Right lobe of liver (tissue), 6 donors: ENCODE data around the gene ARHGAP11A. TPM values are rescaled to one million over a fixed set of nuclear protein-coding genes. Genes with fewer than 3 reads are reported as not detected.

Experiments
- ATAC-seq, 4 donors: fragments of 200-7000 bp; cut with Tn5 transposase; one replicate each; pipeline ENCODE4 v1.9.1; 2020; ENCODE audit warnings: mild to moderate bottlenecking in 4 of 4, moderate library complexity in 4 of 4
- DNase-seq, 3 donors: peaks; one replicate each; pipeline ENCODE4 v3.0.0-alpha.2; 2020
- H3K27ac ChIP-seq, 3 donors: fragments of 200-600 bp; one replicate each; pipeline ENCODE4 v1.8.0; 2022
- H3K27me3 ChIP-seq, 2 donors: fragments of 200-600 bp; one replicate each; pipeline ENCODE4 v1.8.0; 2022
- H3K36me3 ChIP-seq, 4 donors: fragments of 200-600 bp; sonication (generic) in 1 of 4; one replicate each; pipeline versions ENCODE4 v1.5.1 to v1.8.0; 2017 to 2022; ENCODE audit warnings: control low read depth in 1 of 4
- H3K4me1 ChIP-seq, 4 donors: fragments of 200-600 bp; sonication (generic) in 1 of 4; one replicate each; pipeline versions ENCODE4 v1.5.1 to v1.8.0; 2017 to 2022; ENCODE audit warnings: control low read depth in 1 of 4
- H3K4me3 ChIP-seq, 3 donors: fragments of 200-600 bp; one replicate each; pipeline ENCODE4 v1.8.0; 2022
- H3K9me3 ChIP-seq, 4 donors: fragments of 200-600 bp; sonication (generic) in 1 of 4; one replicate each; pipeline versions ENCODE4 v1.5.1 to v1.8.0; 2017 to 2022; ENCODE audit warnings: control low read depth in 1 of 4
- POLR2A ChIP-seq: fragments of 450-650 bp; IDR thresholded peaks from one replicate; pipeline ENCODE4 v1.6.1; 2017; ENCODE audit warnings: antibody characterized with exemption, mild to moderate bottlenecking
- WGBS: methylation state at CpG from one replicate; pipeline ENCODE4 v1.1.6; 2018; ENCODE audit warnings: low coverage, low lambda C conversion rate; ENCODE audit not compliant: insufficient coverage; ENCODE audit errors: missing lambda C conversion rate; 5-methylcytosine and 5-hydroxymethylcytosine counted together
- intact Hi-C, 2 donors: fragments of 100-400 bp; cut with DNase I; formaldehyde crosslinking; loops; one replicate each; pipeline versions ENCODE4 v1.11.2 to v1.14.1; 2022
- total RNA-seq, 6 experiments: library from RNA; depleted of rRNA in 2 of 6; stranded (reverse); fragments of >200 nt in 2 of 6; fragmentation: NEBNext Ultra II Directional in 3 of 6; extraction: Animal tissue kit (Norgen Biotek cat#: 25700) in 3 of 6; gene quantifications; one replicate each; pipeline versions ENCODE4 v1.1.0 to v1.2.4, GENCODE V29; 2016 to 2023
- TF ChIP-seq, protein P1 (sequence below), 4 donors: fragments of 200-600 bp in 3 of 4; fragments of 450-650 bp in 1 of 4; IDR thresholded peaks; one replicate each; pipeline versions ENCODE4 v1.5.1 to v1.8.0; 2016 to 2022; ENCODE audit warnings: antibody characterized with exemption in 4 of 4, mild to moderate bottlenecking in 2 of 4
- donor health status: DM: no; HTN: yes; CAD: no.
- donor health status: DM: no; HTN: no; CAD: no.
- donor health status: DM: no; HTN: no; CAD: no.
- donor health status: DM: no; HTN: yes; CAD: no.
- donor health status: DM: no; HTN: yes; CAD: no.

ARHGAP11A gene
- total RNA-seq, 6 experiments from 2014 or later = 0.51 to 3.3 (median 1.6) TPM

- no peak overlapping the region for H3K4me3 ChIP-seq
- H3K27me3 ChIP-seq = no peaks in the 10 kb centered on the region
- no peaks in the 10 kb centered on the region for H3K9me3 ChIP-seq
- TF ChIP-seq, protein P1, sequence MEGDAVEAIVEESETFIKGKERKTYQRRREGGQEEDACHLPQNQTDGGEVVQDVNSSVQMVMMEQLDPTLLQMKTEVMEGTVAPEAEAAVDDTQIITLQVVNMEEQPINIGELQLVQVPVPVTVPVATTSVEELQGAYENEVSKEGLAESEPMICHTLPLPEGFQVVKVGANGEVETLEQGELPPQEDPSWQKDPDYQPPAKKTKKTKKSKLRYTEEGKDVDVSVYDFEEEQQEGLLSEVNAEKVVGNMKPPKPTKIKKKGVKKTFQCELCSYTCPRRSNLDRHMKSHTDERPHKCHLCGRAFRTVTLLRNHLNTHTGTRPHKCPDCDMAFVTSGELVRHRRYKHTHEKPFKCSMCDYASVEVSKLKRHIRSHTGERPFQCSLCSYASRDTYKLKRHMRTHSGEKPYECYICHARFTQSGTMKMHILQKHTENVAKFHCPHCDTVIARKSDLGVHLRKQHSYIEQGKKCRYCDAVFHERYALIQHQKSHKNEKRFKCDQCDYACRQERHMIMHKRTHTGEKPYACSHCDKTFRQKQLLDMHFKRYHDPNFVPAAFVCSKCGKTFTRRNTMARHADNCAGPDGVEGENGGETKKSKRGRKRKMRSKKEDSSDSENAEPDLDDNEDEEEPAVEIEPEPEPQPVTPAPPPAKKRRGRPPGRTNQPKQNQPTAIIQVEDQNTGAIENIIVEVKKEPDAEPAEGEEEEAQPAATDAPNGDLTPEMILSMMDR (IDR thresholded peaks at IDR 0.05) = no peak
- no peak for TF ChIP-seq POLR2A
- H3K36me3 ChIP-seq = no peaks in the 10 kb centered on the region
- WGBS = 45% methylated on average over 3 of the region's 3 CpGs
- peak in 3 of 4 donors; percentile 30 to 56 (median 44) for ATAC-seq
- no peak for DNase-seq
- intact Hi-C loops = no loop called here
- H3K27ac ChIP-seq = no peak overlapping the region
- H3K4me1 ChIP-seq = peaks cover 0 to 15% (median 2%) of the 10 kb centered on the region in 4 donors
These were observed 55.3 kb downstream of the ARHGAP11A start for GRCh38 chr15:32670623-32671022.

DNA sequence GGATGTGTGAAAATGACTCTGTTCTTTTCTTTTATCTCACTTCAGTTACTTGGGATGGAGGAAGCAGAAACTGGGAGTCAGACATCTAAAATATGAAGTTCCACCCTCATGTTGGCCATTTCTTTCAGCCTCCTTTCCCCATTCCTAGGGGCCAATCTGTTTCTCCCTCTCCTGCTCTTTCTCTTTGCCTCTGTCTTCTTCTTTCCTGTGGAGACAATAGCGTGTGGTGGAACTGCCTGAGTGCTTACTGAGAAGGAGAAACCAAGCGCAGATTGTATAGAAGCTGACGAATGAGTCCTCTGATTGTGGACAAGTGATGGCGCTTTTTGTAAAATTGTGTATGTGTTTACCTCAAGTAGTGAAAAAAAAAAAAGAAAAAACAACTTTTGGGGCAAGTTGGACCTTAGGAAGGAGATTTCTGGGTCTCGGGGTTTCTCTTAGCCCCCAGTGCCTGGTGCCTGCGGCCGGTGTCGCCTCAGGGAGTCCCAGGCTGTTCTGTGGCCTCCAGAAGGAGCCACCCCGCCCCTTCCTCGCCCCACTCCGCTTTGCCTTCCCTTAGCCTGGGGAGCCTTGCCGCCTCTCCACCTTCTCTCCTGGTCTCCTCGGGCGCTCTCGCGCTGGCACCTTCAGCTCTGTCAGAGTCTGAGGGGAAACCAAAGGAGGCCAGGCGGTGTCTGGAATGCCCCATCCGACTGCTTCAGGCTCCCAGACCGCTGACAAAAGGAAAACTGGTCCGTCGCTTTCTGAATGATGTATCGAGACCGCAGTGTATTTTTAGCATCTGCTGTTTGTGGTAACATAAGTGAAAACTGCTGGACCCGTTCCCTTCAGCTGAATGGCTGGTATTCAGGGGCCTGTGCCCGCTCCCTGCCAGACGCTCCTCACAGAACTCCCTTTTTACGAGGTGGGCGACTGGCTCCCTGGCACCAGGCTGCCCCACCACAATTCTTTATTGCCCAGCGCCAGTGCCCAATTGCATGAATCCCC lies 56.3 kb downstream of the ARHGAP11A start:
- no peaks in the 10 kb centered on the region for H3K9me3 ChIP-seq
- H3K4me3 ChIP-seq = no peak overlapping the region
- H3K27ac ChIP-seq = no peak overlapping the region
- TF ChIP-seq, protein P1 (IDR thresholded peaks at IDR 0.05) = no peak
- no peak for TF ChIP-seq POLR2A
- WGBS = 91% methylated on average over 18 of the region's 29 CpGs
- intact Hi-C loops = no loop called here
- peaks cover 0 to 23% (median 6%) of the 10 kb centered on the region in 4 donors for H3K4me1 ChIP-seq
- no peak for DNase-seq
- ATAC-seq = no peak
- H3K36me3 ChIP-seq = no peaks in the 10 kb centered on the region
- no peaks in the 10 kb centered on the region for H3K27me3 ChIP-seq

GRCh38 chr15:32674681-32675080 lies 59.4 kb downstream of the ARHGAP11A start:
- no peaks in the 10 kb centered on the region for H3K9me3 ChIP-seq
- ATAC-seq (no peak), DNase-seq (no peak)
- H3K36me3 ChIP-seq = no peaks in the 10 kb centered on the region
- intact Hi-C loops = no loop called here
- H3K4me1 ChIP-seq = peaks cover 0 to 28% (median 11%) of the 10 kb centered on the region in 4 donors
- no peaks in the 10 kb centered on the region for H3K27me3 ChIP-seq
- TF ChIP-seq, protein P1 (IDR thresholded peaks at IDR 0.05) = no peak
- no peak for TF ChIP-seq POLR2A
- no peak overlapping the region for H3K4me3 ChIP-seq
- H3K27ac ChIP-seq = no peak overlapping the region
- WGBS = 85% methylated on average over 2 of the region's 2 CpGs

DNA sequence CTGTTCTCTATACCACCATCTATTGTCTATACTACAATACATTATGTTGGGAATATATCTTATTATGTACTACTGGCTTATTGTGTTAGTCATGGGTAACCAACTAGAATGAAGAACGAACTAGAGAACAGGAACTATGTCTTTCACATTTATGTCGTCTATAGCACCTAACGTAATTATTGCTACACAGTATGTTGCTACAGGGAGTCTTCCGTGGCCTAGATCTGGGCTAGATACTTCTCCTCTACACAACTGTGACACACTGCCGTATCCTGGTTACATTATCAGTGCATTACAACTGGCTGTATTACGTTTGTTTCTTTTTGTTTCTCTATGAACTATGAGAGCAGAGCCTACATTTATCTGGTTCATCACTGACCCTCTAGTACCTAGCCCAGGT lies 60.2 kb downstream of the ARHGAP11A start:
- Histone ChIP-seq H3K4me3 (no peak overlapping the region), H3K36me3 (peaks cover 0 to under 1% (median 0%) of the 10 kb centered on the region in 4 donors), H3K4me1 (peaks cover 0 to 27% (median 7%) of the 10 kb centered on the region in 4 donors), H3K27ac (no peak overlapping the region), H3K9me3 (no peaks in the 10 kb centered on the region), H3K27me3 (no peaks in the 10 kb centered on the region)
- intact Hi-C loops = no loop called here
- TF ChIP-seq, protein P1 (IDR thresholded peaks at IDR 0.05) = no peak
- ATAC-seq (no peak), DNase-seq (no peak)
- 67% methylated on average over 6 of the region's 6 CpGs for WGBS
